ENCODE results near the gene BHLHE41. TPM values are rescaled to one million over a fixed set of nuclear protein-coding genes. Genes with fewer than 3 reads are reported as not detected.
A peak's percentile ranks its signal among the peaks of the same experiment; 100 is the strongest.

The BHLHE41 gene
- total RNA-seq, 1 donor from 2014 or later = 2.1 TPM

DNA sequence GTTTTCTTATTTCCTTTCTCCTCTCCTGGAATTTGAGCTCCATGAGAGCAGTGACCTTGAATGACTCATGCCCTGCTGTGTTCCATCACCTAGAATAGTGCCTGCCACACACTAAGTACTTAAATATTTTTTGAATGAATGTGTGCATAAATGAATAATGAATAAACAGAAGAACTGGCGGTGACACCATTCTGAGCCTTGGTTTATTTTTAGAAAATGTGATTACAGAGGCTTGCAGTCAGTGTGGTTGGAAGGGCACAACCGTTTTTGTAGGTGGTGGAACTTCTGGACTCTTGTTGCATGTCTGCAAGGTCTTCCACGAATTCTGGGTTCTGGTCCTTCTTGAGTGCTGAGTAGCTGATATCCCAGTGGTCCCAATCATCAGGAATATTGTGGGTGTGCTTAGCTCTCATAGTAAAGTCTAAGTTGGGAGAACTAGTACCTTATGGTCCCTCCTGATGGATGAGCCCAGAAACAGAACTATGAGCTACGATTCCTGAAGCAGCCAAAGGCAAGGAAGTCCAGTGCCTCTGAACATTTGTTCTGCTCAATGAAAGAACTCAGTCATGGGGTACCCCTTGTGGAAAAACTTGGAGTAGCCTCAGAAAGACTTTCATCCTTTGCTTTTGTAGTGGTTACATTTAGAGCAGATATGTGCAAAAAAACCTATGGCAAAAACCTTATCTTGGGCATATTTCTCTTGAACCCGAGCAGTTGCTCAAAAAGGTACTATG lies 28.8 kb upstream of the BHLHE41 start:
- FAIRE-seq = no peak
- Histone ChIP-seq H3K4me3 (ENCODE audit: low read depth, low read length) (no peak overlapping the region), H3K36me3 (ENCODE audit: control insufficient read depth, insufficient read depth, low read length) (no peaks in the 10 kb centered on the region), H3K27me3 (ENCODE audit: control insufficient read depth, insufficient read depth, low read length) (no peaks in the 10 kb centered on the region)
- TF ChIP-seq, protein P1, sequence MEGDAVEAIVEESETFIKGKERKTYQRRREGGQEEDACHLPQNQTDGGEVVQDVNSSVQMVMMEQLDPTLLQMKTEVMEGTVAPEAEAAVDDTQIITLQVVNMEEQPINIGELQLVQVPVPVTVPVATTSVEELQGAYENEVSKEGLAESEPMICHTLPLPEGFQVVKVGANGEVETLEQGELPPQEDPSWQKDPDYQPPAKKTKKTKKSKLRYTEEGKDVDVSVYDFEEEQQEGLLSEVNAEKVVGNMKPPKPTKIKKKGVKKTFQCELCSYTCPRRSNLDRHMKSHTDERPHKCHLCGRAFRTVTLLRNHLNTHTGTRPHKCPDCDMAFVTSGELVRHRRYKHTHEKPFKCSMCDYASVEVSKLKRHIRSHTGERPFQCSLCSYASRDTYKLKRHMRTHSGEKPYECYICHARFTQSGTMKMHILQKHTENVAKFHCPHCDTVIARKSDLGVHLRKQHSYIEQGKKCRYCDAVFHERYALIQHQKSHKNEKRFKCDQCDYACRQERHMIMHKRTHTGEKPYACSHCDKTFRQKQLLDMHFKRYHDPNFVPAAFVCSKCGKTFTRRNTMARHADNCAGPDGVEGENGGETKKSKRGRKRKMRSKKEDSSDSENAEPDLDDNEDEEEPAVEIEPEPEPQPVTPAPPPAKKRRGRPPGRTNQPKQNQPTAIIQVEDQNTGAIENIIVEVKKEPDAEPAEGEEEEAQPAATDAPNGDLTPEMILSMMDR (IDR thresholded peaks at IDR 0.05; ENCODE audit: insufficient read depth, low read length, severe bottlenecking) = no peak
- peak; percentile 96 for DNase-seq (ENCODE audit: low read depth)

DNA sequence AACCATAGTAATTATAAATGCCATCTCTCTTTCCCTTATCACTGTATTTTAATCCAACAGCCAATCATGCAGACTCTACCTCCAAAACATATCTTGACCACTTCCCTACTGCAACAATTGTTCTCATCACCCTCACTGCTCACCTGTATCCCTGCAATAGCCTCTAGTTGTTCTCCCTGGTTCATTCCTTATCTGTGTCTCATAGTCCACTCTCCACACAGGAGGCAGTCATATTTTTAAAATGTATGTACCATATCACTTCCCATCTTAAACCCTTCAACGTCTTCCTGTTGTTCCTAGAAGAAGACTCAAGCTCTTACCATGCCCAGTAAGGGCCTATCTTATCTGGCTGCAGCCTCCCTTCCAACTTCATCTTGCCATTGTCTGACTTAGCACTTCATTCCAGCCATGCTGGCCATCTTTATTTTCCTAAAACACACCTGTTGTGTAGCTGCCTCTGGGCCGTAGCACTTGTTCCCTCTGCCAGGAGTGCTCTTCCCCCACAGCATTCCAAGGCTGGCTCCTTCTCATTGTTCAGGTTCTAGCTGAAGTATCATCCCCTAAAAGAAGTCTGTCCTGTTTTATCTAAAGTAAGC lies 27.8 kb upstream of the BHLHE41 start:
- Histone ChIP-seq H3K27me3 (ENCODE audit: control insufficient read depth, insufficient read depth, low read length) (no peaks in the 10 kb centered on the region), H3K4me3 (ENCODE audit: low read depth, low read length) (no peak overlapping the region), H3K36me3 (ENCODE audit: control insufficient read depth, insufficient read depth, low read length) (no peaks in the 10 kb centered on the region)
- DNase-seq (ENCODE audit: low read depth) = peak; percentile 8
- FAIRE-seq = no peak
- TF ChIP-seq, protein P1 (IDR thresholded peaks at IDR 0.05; ENCODE audit: insufficient read depth, low read length, severe bottlenecking) = no peak

DNA sequence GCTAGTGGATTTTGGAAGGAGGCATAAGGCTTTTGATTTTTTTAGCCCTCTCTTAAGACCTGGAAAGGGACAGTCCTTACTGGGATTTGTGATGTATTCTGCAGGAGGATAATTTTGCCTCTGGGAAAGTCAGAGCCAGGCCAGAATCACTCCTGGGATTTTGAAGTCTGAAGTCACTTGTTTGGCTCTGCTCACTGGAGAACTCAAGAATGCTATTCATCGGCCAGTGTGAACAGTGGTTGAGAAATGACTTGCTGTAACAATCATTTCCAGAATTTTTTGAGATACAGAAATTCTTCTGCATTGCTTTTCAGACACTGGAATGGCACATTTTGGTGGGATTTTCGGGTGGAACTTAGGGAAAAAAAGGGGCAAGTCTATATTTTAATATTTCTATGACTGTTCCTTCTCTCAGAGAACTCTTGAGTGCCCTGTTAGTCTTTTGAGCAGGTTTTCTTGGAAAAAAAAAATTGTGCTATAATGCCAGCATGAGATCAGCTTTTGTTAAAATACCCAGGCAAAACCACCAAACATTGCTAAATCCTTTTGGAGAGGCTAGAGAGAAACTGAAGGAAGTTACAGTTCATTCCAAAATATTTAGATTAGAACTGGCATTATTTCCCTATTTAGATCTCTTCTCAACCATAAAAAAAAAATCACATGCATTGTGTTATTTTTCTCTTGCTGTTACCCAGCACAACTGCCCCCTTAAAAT lies 26.1 kb upstream of the BHLHE41 start:
- no peaks in the 10 kb centered on the region for H3K27me3 ChIP-seq (ENCODE audit: control insufficient read depth, insufficient read depth, low read length)
- FAIRE-seq (no peak), DNase-seq (ENCODE audit: low read depth) (no peak)
- no peak overlapping the region for H3K4me3 ChIP-seq (ENCODE audit: low read depth, low read length)
- TF ChIP-seq, protein P1 (IDR thresholded peaks at IDR 0.05; ENCODE audit: insufficient read depth, low read length, severe bottlenecking) = no peak
- no peaks in the 10 kb centered on the region for H3K36me3 ChIP-seq (ENCODE audit: control insufficient read depth, insufficient read depth, low read length)

DNA sequence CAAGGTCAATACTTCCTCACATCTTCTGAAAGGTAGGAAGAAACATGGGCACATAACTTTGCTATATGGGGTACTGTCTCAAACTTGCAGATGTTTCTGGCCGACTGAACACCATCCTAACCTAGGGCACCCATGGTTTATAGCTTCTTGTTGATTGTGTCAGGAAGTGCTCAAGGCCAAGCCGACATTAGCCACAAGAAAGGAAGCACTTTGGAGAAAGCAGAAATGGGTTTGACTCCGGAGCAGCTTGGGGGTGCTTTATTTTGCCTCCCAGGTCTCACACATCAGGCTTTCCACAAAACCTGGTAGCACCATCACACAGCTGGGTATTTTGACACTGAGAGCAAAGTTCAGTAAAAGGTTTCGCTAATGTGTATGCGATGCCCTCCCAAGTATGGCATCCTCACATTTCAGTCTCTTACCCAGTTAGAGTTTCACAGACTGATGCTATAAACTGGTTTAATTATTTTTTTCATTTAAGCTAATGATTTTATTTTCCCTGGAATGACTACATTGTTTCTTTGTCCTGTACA lies 25.2 kb upstream of the BHLHE41 start:
- Histone ChIP-seq H3K36me3 (ENCODE audit: control insufficient read depth, insufficient read depth, low read length) (no peaks in the 10 kb centered on the region), H3K4me3 (ENCODE audit: low read depth, low read length) (no peak overlapping the region), H3K27me3 (ENCODE audit: control insufficient read depth, insufficient read depth, low read length) (no peaks in the 10 kb centered on the region)
- no peak for DNase-seq (ENCODE audit: low read depth)
- TF ChIP-seq, protein P1 (IDR thresholded peaks at IDR 0.05; ENCODE audit: insufficient read depth, low read length, severe bottlenecking) = no peak
- no peak for FAIRE-seq

DNA sequence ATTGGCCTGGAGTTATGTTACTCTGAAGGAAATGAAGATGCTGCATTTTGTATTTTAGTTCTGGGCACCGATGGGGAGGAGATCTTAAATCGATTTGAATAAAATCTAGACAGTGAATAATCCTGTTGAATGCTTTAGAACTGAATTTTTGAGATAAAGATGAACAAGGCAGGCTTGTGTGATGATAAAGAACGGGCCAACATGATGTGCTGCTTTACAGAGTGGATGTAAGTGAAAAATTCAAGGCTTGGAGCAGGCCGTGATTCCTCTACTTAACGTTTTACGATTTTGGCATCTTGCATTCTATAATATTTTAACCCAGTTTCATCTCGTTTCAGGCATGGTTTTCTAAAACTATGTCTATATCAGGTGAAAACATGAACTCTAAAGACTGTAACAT lies 23.5 kb upstream of the BHLHE41 start:
- TF ChIP-seq, protein P1 (IDR thresholded peaks at IDR 0.05; ENCODE audit: insufficient read depth, low read length, severe bottlenecking) = no peak
- DNase-seq (ENCODE audit: low read depth) (no peak), FAIRE-seq (no peak)
- H3K36me3 ChIP-seq (ENCODE audit: control insufficient read depth, insufficient read depth, low read length) = no peaks in the 10 kb centered on the region
- H3K4me3 ChIP-seq (ENCODE audit: low read depth, low read length) = no peak overlapping the region
- no peaks in the 10 kb centered on the region for H3K27me3 ChIP-seq (ENCODE audit: control insufficient read depth, insufficient read depth, low read length)

Data from bronchial epithelial cell (primary cell).